GM19328 (cell line): ENCODE data around the gene BBOX1.
"Not testable (repeated sequence)": the region's sequence is repeated elsewhere in the genome, so short reads cannot be mapped to it uniquely, and the experiment has no call there.

Source experiments
- ATAC-seq: cut with Tn5 transposase; IDR thresholded peaks from one replicate; pipeline ENCODE4 v1.9.1; 2021; ENCODE audit warnings: mild to moderate bottlenecking, moderate library complexity; ENCODE audit not compliant: unreplicated experiment

Gene BBOX1

DNA sequence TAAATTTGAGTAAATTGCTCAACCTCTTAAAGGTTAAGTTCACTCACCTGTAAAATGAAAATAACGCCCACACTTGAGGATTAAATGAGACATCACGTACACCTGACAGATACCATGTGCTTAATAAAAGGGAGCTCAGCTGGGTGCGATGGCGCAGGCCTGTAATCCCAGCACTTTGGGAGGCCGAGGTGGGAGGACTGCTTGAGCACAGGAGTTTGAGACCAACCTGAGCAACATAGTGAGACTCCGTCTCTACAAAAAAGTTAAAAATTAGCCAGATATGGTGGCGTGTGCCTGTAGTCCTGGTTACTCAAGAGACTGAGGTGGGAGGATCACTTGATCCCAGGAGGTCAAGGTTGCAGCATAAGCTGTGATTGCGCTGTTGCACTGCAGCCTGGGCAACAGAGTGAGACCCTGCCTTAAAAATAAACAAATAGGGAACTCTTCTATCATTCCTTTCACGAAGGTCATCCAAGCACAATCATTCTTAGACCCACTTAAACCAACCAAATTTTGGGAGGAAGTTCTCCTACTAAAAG lies 134.1 kb downstream of the BBOX1 start:
- ATAC-seq = no peak

DNA sequence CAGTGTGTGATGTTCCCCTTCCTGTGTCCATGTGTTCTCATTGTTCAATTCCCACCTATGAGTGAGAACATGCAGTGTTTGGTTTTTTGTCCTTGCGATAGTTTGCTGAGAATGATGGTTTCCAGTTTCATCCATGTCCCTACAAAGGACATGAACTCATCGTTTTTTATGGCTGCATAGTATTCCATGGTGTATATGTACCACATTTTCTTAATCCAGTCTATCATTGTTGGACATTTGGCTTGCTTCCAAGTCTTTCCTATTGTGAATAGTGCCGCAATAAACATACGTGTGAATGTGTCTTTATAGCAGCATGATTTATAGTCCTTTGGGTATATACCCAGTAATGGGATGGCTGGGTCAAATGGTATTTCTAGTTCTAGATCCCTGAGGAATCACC lies 134.9 kb downstream of the BBOX1 start:
- ATAC-seq = not testable (repeated sequence)
